MM.1S (cell line): Measurements from ENCODE around the gene ZNRF1.

ENCODE experiments used
- EZH2 ChIP-seq: fragments of 300-600 bp; sonication (generic); optimal IDR thresholded peaks from 2 replicates; pipeline ENCODE3; 2017; ENCODE audit warnings: low read depth, mild to moderate bottlenecking, antibody characterized with exemption, low read length, mixed read lengths
- EZH2phosphoT487 ChIP-seq: fragments of 300-600 bp; sonication (generic); IDR thresholded peaks from 2 replicates; pipeline ENCODE4 v1.6.1; 2018; ENCODE audit warnings: antibody characterized with exemption, low read length
- TF ChIP-seq, protein P1 (sequence below): fragments of 300-600 bp; sonication (generic); IDR thresholded peaks from 2 replicates; pipeline ENCODE4 v1.5.1; 2016; ENCODE audit warnings: antibody characterized with exemption, low read length, mixed read lengths

DNA sequence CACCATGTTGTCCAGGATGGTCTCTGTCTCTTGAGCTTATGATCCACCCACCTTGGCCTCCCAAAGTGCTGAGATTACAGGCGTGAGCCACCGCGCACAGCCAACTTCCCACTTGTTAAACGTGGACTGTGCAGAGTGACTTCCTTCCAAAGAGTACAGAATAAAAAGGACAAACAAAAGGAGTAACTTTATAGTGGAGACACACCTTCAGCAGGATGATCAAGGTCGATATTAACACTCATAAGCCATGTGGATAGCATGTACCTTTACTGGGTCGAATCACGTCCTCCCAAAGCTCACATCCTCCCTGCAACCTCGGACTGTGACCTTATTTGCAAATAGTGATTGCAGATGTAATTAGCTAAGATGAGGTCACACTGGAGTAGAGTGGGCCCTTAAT, 139.4 kb downstream of the ZNRF1 start:
- TF ChIP-seq EZH2: no peak
- TF ChIP-seq, protein P1, sequence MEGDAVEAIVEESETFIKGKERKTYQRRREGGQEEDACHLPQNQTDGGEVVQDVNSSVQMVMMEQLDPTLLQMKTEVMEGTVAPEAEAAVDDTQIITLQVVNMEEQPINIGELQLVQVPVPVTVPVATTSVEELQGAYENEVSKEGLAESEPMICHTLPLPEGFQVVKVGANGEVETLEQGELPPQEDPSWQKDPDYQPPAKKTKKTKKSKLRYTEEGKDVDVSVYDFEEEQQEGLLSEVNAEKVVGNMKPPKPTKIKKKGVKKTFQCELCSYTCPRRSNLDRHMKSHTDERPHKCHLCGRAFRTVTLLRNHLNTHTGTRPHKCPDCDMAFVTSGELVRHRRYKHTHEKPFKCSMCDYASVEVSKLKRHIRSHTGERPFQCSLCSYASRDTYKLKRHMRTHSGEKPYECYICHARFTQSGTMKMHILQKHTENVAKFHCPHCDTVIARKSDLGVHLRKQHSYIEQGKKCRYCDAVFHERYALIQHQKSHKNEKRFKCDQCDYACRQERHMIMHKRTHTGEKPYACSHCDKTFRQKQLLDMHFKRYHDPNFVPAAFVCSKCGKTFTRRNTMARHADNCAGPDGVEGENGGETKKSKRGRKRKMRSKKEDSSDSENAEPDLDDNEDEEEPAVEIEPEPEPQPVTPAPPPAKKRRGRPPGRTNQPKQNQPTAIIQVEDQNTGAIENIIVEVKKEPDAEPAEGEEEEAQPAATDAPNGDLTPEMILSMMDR: no peak
- no peak for TF ChIP-seq EZH2phosphoT487
